Stimulated activated naive CD4-positive, alpha-beta T cell treated with Interleukin-2 at 50 U/mL for 16 hours (primary cell): ENCODE data around the gene ZNF341.

Experiments used
- DNase-seq: peaks from one replicate; lab custom pipeline; 2025; lab: John Stamatoyannopoulos, UW

ZNF341 gene

GRCh38 chr20:33825340-33826269 lies 93.8 kb downstream of the ZNF341 start:
- DNase-seq: no peak

DNA sequence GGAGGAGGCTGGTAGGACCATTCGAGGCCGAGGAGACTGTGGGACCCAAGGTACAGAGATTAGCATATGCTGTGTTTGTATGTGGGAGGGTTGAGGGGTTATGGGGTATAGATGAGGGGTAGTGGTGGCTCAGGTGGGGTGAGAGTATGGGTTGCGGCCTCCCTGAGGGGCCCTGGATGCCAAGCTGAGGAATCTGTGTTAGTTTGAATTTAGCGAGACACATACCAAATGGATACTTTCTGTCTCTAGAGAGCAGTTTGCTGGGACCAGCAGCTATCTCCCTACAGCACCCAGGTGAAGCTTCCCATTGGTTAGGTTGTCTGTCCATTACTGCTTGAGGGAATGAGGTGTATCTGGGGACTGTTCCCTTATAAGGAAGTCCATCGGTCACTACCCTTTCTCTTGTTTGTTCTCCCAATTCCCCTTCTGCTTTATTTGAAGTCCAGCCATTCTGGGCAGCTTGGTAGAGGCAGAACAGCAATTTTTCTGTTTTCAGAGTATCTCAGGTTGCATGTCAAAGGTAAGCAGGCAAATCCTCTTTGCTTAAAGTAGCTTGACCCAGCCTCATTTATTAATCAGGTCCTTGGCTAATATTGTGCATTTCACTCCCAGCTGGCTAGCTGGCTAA lies 94.6 kb downstream of the ZNF341 start:
- DNase-seq: no peak

DNA sequence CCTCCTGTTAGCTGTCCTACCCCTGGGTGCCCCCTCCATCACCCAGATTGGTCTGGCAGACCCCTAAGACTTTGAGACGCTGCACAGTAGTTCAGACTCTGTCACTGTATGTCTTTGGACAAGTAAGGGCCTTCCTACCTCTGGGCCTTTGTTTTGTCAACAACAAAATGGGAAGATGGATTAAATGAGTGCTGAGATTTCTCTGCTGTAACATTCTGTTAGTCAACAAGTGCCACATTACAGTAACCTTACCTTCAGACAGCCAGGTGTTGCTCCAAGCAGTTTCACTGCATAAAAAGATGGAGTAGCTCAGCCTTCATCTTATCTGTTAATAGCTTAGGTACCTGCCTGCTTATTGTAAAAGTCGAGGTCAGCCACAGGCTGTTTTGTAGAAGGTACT lies 95.3 kb downstream of the ZNF341 start:
- no peak for DNase-seq

DNA sequence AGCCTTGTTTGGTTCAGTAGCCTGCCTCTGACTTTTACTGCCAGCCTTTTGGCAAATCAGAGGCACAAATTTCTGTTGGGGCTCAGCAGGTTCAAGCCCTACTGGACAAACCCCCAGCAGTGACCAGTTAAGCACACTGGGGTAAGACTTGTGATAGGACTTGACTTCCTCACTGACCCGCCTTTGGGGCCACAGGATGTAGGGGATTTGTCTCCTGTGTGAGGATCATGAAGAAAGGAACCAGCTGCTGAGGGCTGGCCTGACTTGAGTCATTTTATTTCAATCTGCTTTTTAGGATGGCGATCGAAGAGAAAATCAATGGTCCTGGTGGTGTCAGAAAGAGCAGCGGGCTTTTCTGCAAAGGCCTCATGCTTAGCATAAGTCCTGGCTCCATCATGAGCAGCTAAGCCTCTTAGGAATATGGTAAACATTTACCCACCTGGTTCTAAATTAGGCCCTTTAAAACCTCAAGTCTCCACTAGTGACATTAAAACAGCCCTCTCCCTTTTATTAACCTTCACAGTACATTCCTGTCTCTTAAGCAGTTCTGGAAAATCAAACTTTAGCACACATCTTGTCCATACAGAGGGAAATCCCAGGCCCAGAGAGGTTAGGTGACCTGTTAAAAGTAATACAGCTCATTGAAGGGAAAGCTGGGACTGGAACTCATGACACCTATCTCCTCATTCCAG lies 96.0 kb downstream of the ZNF341 start:
- DNase-seq: no peak

- no peak for DNase-seq
Measured at GRCh38 chr20:33828326-33828844, 96.6 kb downstream of the ZNF341 start.

DNA sequence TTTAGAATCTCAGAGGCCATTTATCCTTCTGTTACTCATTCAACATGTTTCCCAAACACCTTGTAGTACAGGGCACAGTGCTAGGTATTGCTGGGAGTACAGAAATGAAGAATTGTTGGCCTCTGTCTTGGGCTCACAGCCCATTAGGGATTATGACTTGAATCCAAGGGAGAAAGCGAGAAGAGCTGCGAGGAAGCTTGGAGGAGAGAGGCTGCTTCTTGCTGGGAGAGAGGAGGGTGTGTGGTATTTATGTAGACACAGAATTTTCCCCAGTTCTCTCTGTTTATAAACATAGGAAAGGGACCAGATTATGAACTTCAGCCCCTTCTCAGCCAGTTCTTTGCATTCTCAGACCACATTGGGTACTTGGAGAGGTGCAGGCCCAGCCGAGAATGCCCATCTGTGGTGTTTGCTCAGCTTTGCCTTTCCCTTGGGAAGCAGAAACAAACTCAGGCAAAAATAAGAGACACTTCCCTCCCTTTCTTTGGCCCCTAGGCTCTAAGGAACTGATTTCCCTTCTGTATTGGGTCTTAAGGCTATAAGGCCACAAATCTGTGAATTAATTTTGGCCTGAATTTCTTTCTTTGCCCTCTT lies 97.3 kb downstream of the ZNF341 start:
- no peak for DNase-seq

DNA sequence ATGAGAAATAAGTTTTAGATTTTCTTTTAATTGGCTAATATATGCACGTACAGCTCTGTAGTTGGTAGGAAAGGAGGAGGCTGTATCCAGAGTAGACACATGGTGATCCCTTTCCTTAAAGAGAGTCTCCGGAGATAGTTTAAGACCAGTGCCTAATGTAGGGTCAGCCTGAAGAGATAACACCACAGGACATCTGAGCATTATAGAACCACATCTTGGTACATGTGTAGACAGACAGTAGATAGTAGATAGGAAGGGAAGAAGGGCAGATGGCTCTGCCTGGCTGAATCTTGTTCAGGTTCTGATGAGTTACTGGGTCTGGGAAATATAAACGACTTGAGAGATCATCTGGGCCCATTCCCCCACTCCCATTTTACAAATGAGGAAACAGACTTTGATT lies 97.8 kb downstream of the ZNF341 start:
- DNase-seq: no peak

DNA sequence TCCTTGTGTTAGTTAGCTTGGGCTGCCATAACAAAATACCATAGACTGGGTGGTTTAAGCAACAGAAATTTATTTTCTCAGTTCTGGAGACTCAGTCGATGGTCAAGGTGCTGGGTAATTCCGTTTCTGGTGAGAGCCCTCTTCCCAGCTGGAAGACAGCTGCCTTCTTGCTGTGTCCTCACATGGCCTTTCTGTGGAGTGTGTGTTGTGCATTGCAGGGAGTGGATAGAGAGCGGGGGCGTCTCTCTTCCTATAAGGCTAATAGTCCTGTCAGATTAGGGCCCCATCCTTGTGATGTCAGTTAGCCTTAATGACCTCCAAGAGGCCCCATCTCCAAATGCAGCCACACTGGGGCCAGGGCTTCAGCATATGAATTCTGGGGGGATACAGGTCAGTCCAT lies 98.6 kb downstream of the ZNF341 start:
- DNase-seq: no peak

DNA sequence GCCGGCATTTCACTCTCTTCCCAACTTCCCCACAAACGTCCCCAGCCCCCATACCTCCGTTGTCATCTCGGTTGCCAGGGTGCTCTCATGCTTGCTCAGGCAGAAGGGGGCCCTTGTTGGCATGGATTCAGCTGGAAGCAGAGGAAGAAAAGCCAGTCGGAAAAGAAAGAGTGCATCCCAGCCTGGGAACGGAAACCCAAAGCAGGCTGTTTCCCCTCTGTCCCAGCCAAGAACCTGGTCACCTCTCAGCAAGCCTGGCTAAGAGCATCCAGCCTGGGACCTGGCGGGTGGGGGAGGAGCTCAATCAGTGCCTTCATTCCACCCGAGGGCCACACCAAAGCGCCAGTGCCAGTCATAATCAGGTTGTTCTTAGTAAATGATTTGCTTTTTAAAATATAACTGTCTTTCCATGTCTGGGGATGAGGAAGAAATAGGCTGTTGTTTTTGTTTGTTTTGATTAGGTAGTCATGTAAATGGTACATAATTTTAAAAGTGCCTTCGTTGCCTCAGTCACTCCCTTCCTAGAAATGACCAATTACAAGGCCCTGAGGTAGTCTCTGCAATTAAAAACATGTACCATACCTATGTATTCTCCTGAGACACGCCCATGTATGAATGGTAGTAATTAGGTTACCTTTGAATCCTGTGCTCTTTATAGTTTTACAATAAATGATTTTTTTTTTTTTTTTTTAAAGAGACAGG lies 100.5 kb downstream of the ZNF341 start:
- DNase-seq: no peak

DNA sequence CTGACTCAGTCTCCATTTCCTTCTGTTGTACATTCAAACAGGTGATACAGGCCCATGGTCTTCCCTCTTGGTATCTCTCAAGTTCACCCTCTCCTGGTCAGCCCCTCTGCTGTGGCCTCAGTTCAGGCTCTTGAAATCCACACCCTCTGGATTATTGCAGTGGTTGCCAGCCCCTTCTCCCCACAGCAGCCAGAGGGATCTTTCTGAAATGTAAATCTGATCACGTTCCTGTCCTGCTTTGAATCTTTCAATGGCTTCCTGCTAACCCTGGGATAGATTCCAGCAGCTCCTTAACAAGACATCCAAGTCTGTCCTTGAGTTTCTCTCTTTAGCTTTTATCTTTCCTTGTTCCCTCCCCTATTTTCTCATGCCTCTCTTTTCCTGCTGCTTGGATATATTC lies 101.5 kb downstream of the ZNF341 start:
- DNase-seq: no peak

DNA sequence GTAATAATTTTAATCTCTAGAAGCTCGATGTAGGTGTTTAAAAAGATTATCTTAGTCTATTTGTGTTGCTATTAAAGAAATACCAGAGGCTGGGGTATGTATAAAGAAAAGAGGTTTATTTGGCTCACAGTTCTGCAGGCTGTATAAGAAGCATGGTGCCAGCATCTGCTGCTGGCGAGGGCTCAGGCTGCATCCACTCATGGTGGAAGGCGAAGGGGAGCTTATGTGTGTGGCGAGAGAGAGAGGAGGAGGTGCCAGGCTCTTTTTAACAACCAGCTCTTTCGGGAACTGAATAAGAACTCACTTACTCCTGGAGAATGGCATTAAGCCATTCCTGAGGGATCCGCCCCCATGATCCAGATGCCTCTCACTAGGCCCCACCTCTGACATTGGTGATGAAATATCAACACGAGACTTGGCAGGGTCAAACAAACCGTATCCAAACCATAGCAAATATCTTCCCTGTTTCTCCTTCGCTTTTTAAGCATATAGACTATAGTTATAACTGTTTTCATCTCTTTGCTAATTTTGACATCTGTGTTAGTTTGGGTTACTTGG lies 103.9 kb downstream of the ZNF341 start:
- no peak for DNase-seq

DNA sequence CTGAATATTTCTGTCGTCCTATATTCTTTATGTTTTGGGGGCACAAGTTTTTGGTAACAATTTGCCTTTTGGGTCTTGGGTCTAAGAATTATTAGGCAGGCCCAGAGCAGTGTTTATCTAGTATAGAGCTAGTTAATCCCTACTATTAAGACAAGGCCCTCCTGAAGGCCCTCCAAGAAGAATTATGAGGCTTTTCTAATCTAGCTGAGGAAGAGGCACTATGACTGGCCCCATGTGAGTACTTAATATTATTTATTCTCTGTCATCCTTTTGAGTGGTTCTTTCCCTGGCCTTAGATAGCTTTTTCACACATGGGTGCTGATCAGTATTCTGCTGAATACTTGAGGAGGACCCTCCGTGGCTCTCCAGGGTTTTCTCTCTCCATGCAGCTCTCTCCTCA lies 104.5 kb downstream of the ZNF341 start:
- DNase-seq: no peak

GRCh38 chr20:33837096-33837830 lies 105.5 kb downstream of the ZNF341 start:
- no peak for DNase-seq

- DNase-seq: no peak
Measured at GRCh38 chr20:33838035-33838864, 106.5 kb downstream of the ZNF341 start.

- DNase-seq: no peak
Measured at GRCh38 chr20:33839591-33839990, 107.8 kb downstream of the ZNF341 start.

DNA sequence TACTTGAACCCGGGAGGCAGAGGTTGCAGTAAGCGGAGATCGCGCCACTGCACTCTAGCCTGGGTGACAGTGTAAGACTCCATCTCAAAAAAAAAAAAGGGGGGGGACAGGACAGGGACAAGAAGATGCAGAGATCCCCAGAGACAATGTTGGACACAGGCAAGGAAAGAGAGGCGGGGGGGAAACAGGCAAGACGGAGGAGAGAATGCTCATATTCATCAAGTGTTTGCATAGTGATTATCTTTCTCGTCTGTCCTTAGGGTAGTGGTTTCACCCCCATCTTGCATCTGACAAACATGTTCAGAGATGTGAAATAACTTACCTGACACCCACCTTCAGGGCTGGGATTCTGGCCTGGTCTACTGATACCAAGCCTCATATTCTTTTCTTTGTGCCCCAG lies 108.4 kb downstream of the ZNF341 start:
- no peak for DNase-seq

DNA sequence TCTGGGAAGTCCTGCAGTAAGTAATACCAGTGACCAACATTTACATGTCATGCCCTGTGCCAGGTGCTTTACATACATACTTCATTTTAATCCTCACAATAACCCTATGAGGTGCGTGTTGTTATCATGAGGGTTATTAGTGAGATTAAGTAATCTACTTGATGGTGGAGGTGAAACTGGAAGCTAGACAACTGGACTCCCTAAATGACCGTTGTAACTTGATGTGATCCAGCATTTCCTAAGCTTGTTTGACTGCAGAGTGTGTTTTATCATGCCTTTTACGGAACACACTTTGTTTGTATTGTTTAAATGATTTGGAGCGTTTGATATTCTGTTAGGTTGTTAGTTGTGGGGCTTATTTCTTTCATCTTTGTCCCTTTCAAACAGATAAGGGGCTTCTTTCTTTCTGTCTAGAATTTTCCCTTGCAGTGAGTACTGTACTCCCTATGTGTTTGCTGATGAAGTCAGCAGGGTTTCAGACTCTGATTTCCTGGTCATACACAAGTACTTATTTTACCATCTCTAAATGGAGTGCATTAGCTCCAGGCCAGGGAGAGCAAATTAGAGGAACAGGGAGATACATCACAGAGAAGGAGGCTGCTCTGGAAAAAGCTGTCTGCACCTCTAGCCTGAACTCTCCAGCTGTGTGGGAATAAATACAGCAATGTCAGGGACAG lies 109.1 kb downstream of the ZNF341 start:
- no peak for DNase-seq

DNA sequence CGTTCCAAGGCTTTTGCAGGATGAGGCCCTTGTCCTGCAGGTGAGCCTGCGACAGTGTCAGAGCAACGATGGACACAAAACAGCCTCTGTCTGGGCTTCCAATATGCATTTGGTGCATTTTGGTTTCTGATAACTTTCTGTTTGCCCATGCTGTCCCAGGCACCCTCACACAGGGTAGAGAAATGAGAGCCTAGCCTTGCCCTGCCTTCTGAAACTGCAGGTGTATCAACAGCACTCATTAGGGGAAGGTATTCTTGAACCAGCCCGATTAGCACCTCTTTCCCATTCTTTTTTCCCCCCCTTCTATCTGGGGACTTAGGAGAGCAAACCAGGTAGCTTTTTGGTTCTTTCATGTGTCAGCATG lies 109.6 kb downstream of the ZNF341 start:
- no peak for DNase-seq
